Measurements from ENCODE around the gene ZDHHC9. TPM values are rescaled to one million over a fixed set of nuclear protein-coding genes. Genes with fewer than 3 reads are reported as not detected.

Gene ZDHHC9
- total and polyA plus RNA-seq, 2 donors from 2014 or later, result 24.5 to 31.4 TPM

DNA sequence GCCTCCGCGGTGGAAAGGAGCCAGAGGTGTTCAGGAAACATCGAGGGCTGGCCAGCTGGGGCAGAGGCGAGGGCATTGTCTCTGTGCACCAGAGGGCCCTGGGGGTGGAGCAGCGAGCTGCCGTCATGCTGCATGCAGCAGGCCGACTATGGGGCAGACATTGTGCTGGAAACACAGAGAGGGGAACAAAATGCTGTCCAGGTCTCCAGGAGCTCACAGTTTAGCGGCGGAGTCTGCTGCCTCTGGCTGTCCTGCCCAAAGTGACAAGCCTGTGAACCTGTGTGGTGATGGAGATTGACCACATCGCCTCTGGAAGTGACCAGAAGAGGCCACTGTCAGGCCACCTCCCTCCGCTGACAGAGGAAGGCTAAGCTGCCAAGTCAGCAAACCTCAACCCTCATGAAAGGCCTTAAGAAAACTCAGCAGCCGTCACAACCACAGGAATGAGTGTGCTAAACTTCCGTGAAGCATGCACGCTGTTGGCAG, 84.1 kb downstream of the ZDHHC9 start:
- no peak overlapping the region for H3K27ac ChIP-seq (ENCODE audit: low read depth in 2 of 2, low read length in 2 of 2)
- DNase-seq (peak in 2 of 5 donors; percentile 50 to 71), FAIRE-seq (peak; percentile 17)
- no peaks in the 10 kb centered on the region for H3K4me1 ChIP-seq (ENCODE audit: control insufficient read depth in 2 of 3, insufficient read depth in 2 of 3, low read depth in 1 of 3, low read length in 3 of 3)
- no peak overlapping the region for H3K9ac ChIP-seq (ENCODE audit: low read length in 3 of 3)
- H3K27me3 ChIP-seq (ENCODE audit: control insufficient read depth, insufficient read depth, low read length), result no peaks in the 10 kb centered on the region
- H3K36me3 ChIP-seq (ENCODE audit: control insufficient read depth in 2 of 3, insufficient read depth in 3 of 3, low read length in 3 of 3), result no peaks in the 10 kb centered on the region
- H3K9me3 ChIP-seq (ENCODE audit: control insufficient read depth in 2 of 3, insufficient read depth in 1 of 3, low read length in 3 of 3), result no peaks in the 10 kb centered on the region
- intact Hi-C loops (cut with DNase I), result no loop called here
- TF ChIP-seq CTCF (IDR thresholded peaks at IDR 0.05; ENCODE audit: borderline replicate concordance, extremely low read depth, insufficient read depth), result no peak
- no peak overlapping the region for H3K4me3 ChIP-seq (ENCODE audit: low read length in 3 of 3)

DNA sequence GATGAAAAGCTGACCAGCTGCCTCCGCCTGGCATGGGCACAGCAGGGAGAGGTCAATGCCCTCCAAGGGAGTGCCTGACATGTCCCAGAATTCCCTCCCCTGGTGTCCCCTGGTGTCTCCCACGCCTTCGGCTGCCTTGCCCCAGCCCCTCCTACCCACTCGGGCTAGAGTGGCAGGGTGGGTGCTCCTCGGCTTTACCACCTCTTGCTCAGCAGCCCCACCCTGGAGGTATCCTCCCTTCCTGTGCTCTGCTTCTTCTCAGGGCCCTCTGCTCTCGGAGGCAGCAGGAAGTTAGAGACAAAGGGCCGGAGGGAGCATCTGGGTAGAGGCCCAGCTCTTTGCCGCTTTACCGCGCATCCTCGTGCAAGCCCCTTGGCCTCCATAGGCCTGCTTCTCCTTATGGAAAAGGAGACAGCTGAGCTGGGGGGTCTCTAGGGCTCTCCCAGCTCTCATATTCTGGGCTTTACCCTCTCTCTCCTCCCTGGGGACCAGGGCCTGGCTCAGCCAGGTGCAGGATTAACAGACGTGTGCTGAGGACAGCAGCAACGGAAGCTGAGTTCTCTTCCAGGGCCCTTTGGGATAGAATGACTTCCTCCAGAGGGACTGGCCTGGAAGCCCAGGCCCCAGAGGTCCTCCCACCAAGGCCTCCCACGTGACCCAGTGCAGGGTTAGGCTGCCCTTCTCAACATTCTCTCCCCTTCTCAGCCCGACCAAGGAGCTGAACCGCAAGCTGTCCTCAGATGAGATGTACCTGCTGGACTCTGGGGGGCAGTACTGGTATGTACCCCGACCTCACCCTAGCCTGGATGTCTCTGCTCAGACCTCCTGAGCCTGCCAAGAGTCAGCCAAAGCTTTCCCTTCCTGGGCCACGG, 87.7 kb downstream of the ZDHHC9 start:
- no peak for TF ChIP-seq CTCF (IDR thresholded peaks at IDR 0.05; ENCODE audit: borderline replicate concordance, extremely low read depth, insufficient read depth)
- no peaks in the 10 kb centered on the region for H3K36me3 ChIP-seq (ENCODE audit: control insufficient read depth in 2 of 3, insufficient read depth in 3 of 3, low read length in 3 of 3)
- peak in 1 of 5 donors; percentile 22 for DNase-seq
- no peak for FAIRE-seq
- no peak overlapping the region for H3K9ac ChIP-seq (ENCODE audit: low read length in 3 of 3)
- H3K9me3 ChIP-seq (ENCODE audit: control insufficient read depth in 2 of 3, insufficient read depth in 1 of 3, low read length in 3 of 3), result no peaks in the 10 kb centered on the region
- no peak overlapping the region for H3K4me3 ChIP-seq (ENCODE audit: low read length in 3 of 3)
- H3K4me1 ChIP-seq (ENCODE audit: control insufficient read depth in 2 of 3, insufficient read depth in 2 of 3, low read depth in 1 of 3, low read length in 3 of 3), result no peaks in the 10 kb centered on the region
- no peak overlapping the region for H3K27ac ChIP-seq (ENCODE audit: low read depth in 2 of 2, low read length in 2 of 2)
- intact Hi-C loops (cut with DNase I), result no loop called here
- H3K27me3 ChIP-seq (ENCODE audit: control insufficient read depth, insufficient read depth, low read length), result no peaks in the 10 kb centered on the region

- Histone ChIP-seq H3K36me3 (ENCODE audit: control insufficient read depth in 2 of 3, insufficient read depth in 3 of 3, low read length in 3 of 3) (no peaks in the 10 kb centered on the region), H3K9me3 (ENCODE audit: control insufficient read depth in 2 of 3, insufficient read depth in 1 of 3, low read length in 3 of 3) (no peaks in the 10 kb centered on the region), H3K4me1 (ENCODE audit: control insufficient read depth in 2 of 3, insufficient read depth in 2 of 3, low read depth in 1 of 3, low read length in 3 of 3) (no peaks in the 10 kb centered on the region), H3K4me3 (ENCODE audit: low read length in 3 of 3) (no peak overlapping the region), H3K27ac (ENCODE audit: low read depth in 2 of 2, low read length in 2 of 2) (no peak overlapping the region), H3K27me3 (ENCODE audit: control insufficient read depth, insufficient read depth, low read length) (no peaks in the 10 kb centered on the region), H3K9ac (ENCODE audit: low read length in 3 of 3) (no peak overlapping the region)
- DNase-seq (no peak), FAIRE-seq (no peak)
- intact Hi-C loops (cut with DNase I), result no loop called here
- TF ChIP-seq CTCF (IDR thresholded peaks at IDR 0.05; ENCODE audit: borderline replicate concordance, extremely low read depth, insufficient read depth), result no peak
These were observed 89.3 kb downstream of the ZDHHC9 start for GRCh38 chrX:129754056-129755024.

Other genes with a start within 250 kb of the ZDHHC9 start
- gene APLN, start 188.9 kb downstream of the ZDHHC9 start, total RNA-seq, result 0.31 TPM
- gene APLN, start 188.9 kb downstream of the ZDHHC9 start, polyA plus RNA-seq (ENCODE audit: insufficient read depth, low read depth, low replicate concordance), result 9.9 TPM
- gene XPNPEP2, start 104.9 kb downstream of the ZDHHC9 start, total RNA-seq, result 2.0 TPM
- gene XPNPEP2, start 104.9 kb downstream of the ZDHHC9 start, polyA plus RNA-seq (ENCODE audit: insufficient read depth, low read depth, low replicate concordance), result 78.6 TPM
- 18.3 TPM for gene SASH3, start 63.9 kb downstream of the ZDHHC9 start, total RNA-seq
- 1.9 TPM for gene SASH3, start 63.9 kb downstream of the ZDHHC9 start, polyA plus RNA-seq (ENCODE audit: insufficient read depth, low read depth, low replicate concordance)
- 15.3 TPM for gene UTP14A, start 62.3 kb upstream of the ZDHHC9 start, total RNA-seq
- 7.7 TPM for gene UTP14A, start 62.3 kb upstream of the ZDHHC9 start, polyA plus RNA-seq (ENCODE audit: insufficient read depth, low read depth, low replicate concordance)
- gene BCORL1, start 138.7 kb upstream of the ZDHHC9 start, total RNA-seq, result 14.1 TPM
- 3.9 TPM for gene BCORL1, start 138.7 kb upstream of the ZDHHC9 start, polyA plus RNA-seq (ENCODE audit: insufficient read depth, low read depth, low replicate concordance)